SK-N-SH treated with all-trans-retinoic acid at 6 μM for 48 hours (cell line): ENCODE data around the gene KBTBD4.

Source experiments
- CSDC2 ChIP-seq: fragments of 250-450 bp; sonication (Bioruptor Pico); IDR thresholded peaks from 2 replicates; pipeline ENCODE4 v1.5.0; 2020; ENCODE audit warnings: mild to moderate bottlenecking, moderate library complexity
- RARB ChIP-seq: fragments of 250-450 bp; sonication (Bioruptor Pico); IDR thresholded peaks from 2 replicates; pipeline ENCODE4 v1.8.0; 2021; ENCODE audit warnings: mild to moderate bottlenecking, moderate library complexity

GRCh38 chr11:47609675-47610074 lies 30.9 kb upstream of the KBTBD4 start:
- TF ChIP-seq RARB (CRISPR knock-in tag), result no peak
- no peak for TF ChIP-seq CSDC2 (CRISPR knock-in tag)
